MM.1S (cell line): ENCODE results near the gene CNKSR3.

Experiments used
- DNase-seq: peaks from one replicate; pipeline ENCODE4 v3.0.0-alpha.2; 2015
- H2AFZ ChIP-seq: fragments of 300-600 bp; sonication (generic); 2 replicates; pipeline ENCODE4 v1.6.0; 2016; ENCODE audit warnings: antibody characterized with exemption, low read length
- H3F3A ChIP-seq: fragments of 300-600 bp; sonication (generic); 2 replicates; pipeline ENCODE4 v1.6.1; 2016; ENCODE audit warnings: mild to moderate bottlenecking, antibody characterized with exemption, low read length, moderate library complexity, mixed read lengths; ENCODE audit not compliant: insufficient read depth
- H3K27ac ChIP-seq: fragments of 300-600 bp; sonication (generic); 2 replicates; pipeline ENCODE4 v1.5.1; 2016; ENCODE audit warnings: mild to moderate bottlenecking, low read length
- H3K27me3 ChIP-seq: fragments of 300-600 bp; sonication (generic); replicated peaks from 2 replicates; pipeline ENCODE4 v1.6.0; 2016; ENCODE audit warnings: low read length; ENCODE audit not compliant: insufficient read depth
- H3K36me3 ChIP-seq: fragments of 300-600 bp; sonication (generic); replicated peaks from 2 replicates; pipeline ENCODE4 v1.6.1; 2016; ENCODE audit warnings: mild to moderate bottlenecking, low read length, mixed read lengths; ENCODE audit not compliant: insufficient read depth
- H3K4me1 ChIP-seq: fragments of 300-600 bp; sonication (generic); 2 replicates; pipeline ENCODE4 v1.6.1; 2016; ENCODE audit warnings: low read length, mixed read lengths
- H3K4me2 ChIP-seq: fragments of 300-600 bp; sonication (generic); 2 replicates; pipeline ENCODE4 v1.6.0; 2016; ENCODE audit warnings: low read depth, low read length
- H3K4me3 ChIP-seq: fragments of 300-600 bp; sonication (generic); 2 replicates; pipeline ENCODE4 v1.5.1; 2016; ENCODE audit warnings: low read length, mixed read lengths
- H3K79me2 ChIP-seq: fragments of 300-600 bp; sonication (generic); 2 replicates; pipeline ENCODE4 v1.6.1; 2016; ENCODE audit warnings: mixed run types, low read length, mixed read lengths
- H3K9ac ChIP-seq: fragments of 300-600 bp; sonication (generic); 2 replicates; pipeline ENCODE4 v1.6.1; 2016; ENCODE audit warnings: low read length, mixed read lengths
- H3K9me2 ChIP-seq: fragments of 300-600 bp; sonication (generic); replicated peaks from 2 replicates; pipeline ENCODE4 v1.6.1; 2016; ENCODE audit warnings: mild to moderate bottlenecking, low read length, mixed read lengths; ENCODE audit not compliant: insufficient read depth
- H3K9me3 ChIP-seq: fragments of 300-600 bp; sonication (generic); replicated peaks from 2 replicates; pipeline ENCODE4 v1.6.1; 2016; ENCODE audit warnings: mild to moderate bottlenecking, low read length, mixed read lengths; ENCODE audit not compliant: insufficient read depth
- H4K20me1 ChIP-seq: fragments of 300-600 bp; sonication (generic); 2 replicates; pipeline ENCODE4 v1.6.1; 2016; ENCODE audit warnings: mild to moderate bottlenecking, low read length, moderate library complexity, mixed read lengths; ENCODE audit not compliant: insufficient read depth
- EZH2 ChIP-seq: fragments of 300-600 bp; sonication (generic); optimal IDR thresholded peaks from 2 replicates; pipeline ENCODE3; 2017; ENCODE audit warnings: low read depth, mild to moderate bottlenecking, antibody characterized with exemption, low read length, mixed read lengths
- EZH2phosphoT487 ChIP-seq: fragments of 300-600 bp; sonication (generic); IDR thresholded peaks from 2 replicates; pipeline ENCODE4 v1.6.1; 2018; ENCODE audit warnings: antibody characterized with exemption, low read length
- TF ChIP-seq, protein P1 (sequence below): fragments of 300-600 bp; sonication (generic); IDR thresholded peaks from 2 replicates; pipeline ENCODE4 v1.5.1; 2016; ENCODE audit warnings: antibody characterized with exemption, low read length, mixed read lengths

Gene CNKSR3

DNA sequence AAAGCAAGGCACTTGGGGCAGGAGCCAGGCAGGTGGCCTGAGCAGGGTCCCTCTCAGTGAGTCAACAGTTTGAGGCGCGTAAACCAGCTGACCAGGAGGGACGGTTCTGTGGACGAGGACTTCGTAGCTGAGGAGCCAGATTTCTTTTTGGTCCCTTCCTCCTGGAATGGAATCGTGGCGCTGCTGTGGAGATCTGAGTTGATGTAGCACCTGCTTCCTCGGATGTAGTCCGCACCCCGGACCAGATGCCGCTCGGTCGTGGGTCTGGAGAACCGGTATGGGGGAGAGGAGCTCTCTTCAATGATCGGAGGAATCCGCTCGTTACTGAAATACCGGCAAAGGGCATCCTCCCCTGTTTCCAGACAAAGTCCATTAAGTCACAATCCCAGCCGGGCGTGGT lies 104.2 kb downstream of the CNKSR3 start:
- Histone ChIP-seq H3K9me2 (no peaks in the 10 kb centered on the region), H3K4me1 (no peaks in the 10 kb centered on the region), H3K36me3 (no peaks in the 10 kb centered on the region), H3K4me3 (no peak overlapping the region), H3K27me3 (no peaks in the 10 kb centered on the region), H3K27ac (no peak overlapping the region), H3K79me2 (no peaks in the 10 kb centered on the region), H3K9ac (no peak overlapping the region), H3F3A (no peaks in the 10 kb centered on the region), H4K20me1 (no peaks in the 10 kb centered on the region), H2AFZ (no peak overlapping the region), H3K9me3 (no peaks in the 10 kb centered on the region), H3K4me2 (no peak overlapping the region)
- DNase-seq = no peak
- TF ChIP-seq EZH2 = no peak
- TF ChIP-seq EZH2phosphoT487 = no peak
- TF ChIP-seq, protein P1, sequence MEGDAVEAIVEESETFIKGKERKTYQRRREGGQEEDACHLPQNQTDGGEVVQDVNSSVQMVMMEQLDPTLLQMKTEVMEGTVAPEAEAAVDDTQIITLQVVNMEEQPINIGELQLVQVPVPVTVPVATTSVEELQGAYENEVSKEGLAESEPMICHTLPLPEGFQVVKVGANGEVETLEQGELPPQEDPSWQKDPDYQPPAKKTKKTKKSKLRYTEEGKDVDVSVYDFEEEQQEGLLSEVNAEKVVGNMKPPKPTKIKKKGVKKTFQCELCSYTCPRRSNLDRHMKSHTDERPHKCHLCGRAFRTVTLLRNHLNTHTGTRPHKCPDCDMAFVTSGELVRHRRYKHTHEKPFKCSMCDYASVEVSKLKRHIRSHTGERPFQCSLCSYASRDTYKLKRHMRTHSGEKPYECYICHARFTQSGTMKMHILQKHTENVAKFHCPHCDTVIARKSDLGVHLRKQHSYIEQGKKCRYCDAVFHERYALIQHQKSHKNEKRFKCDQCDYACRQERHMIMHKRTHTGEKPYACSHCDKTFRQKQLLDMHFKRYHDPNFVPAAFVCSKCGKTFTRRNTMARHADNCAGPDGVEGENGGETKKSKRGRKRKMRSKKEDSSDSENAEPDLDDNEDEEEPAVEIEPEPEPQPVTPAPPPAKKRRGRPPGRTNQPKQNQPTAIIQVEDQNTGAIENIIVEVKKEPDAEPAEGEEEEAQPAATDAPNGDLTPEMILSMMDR = no peak

DNA sequence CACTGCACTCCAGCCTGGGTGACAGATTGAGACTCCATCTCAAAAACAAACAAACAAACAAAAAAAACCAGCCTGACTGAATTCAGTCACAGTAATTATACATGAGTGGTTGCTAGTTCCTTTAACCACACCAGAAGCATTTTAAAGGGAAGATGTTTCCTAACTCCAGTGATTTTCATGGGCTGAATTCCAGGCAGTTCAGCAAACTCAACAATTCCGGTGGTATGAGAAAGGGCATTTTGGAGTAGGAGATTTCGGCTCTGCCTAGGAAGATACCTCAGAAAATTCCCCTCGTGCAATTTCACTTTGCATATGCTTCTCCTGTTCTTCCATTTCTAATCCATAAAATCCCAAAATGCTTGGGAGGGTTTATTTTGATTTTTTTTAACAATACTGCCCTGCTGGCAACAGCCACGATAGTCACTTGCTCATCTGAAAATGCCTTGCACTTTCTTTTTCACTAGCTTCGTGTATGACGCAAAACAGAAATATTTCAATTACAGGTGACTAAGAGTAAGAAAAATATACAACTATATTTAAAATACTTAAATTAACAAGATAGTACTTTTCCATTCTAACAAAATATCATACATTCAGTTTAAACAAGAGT lies 105.6 kb downstream of the CNKSR3 start:
- Histone ChIP-seq H3K27ac (no peak overlapping the region), H3K27me3 (no peaks in the 10 kb centered on the region), H3F3A (no peaks in the 10 kb centered on the region), H3K9ac (no peak overlapping the region), H3K9me3 (no peaks in the 10 kb centered on the region), H4K20me1 (no peaks in the 10 kb centered on the region), H3K4me1 (no peaks in the 10 kb centered on the region), H3K4me3 (no peak overlapping the region), H3K36me3 (no peaks in the 10 kb centered on the region), H3K9me2 (no peaks in the 10 kb centered on the region), H3K79me2 (no peaks in the 10 kb centered on the region), H2AFZ (no peak overlapping the region), H3K4me2 (no peak overlapping the region)
- no peak for DNase-seq
- TF ChIP-seq EZH2 (no peak), EZH2phosphoT487 (no peak)
- TF ChIP-seq, protein P1 = no peak

DNA sequence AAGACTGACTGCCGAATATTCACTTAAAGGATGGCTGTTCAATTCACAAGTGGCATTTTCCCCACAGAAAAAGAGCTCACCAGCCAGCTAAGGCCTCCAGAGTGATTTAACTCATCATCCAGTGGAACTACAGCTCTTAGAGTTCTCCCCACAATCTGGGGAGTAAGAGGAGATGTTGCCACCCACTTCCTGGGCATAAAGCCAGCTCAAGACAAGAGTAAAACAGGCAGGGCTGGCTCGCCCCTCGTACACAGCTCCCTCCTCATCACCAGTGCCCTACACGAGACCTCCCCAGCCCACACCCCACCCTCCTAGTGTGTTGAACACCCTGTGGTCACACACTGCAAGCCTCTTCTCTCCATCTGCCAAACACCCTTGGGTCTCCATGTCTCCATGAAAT lies 106.7 kb downstream of the CNKSR3 start:
- no peak for DNase-seq
- no peaks in the 10 kb centered on the region for H3K36me3 ChIP-seq
- no peak for TF ChIP-seq EZH2
- TF ChIP-seq, protein P1 = no peak
- no peak for TF ChIP-seq EZH2phosphoT487

More for the DNA sequence above, 106.7 kb downstream of the CNKSR3 start:
- no peak overlapping the region for H2AFZ ChIP-seq
- no peaks in the 10 kb centered on the region for H3F3A ChIP-seq
- H3K79me2 ChIP-seq = no peaks in the 10 kb centered on the region
- no peaks in the 10 kb centered on the region for H3K4me1 ChIP-seq
- H3K27me3 ChIP-seq = no peaks in the 10 kb centered on the region
- H4K20me1 ChIP-seq = no peaks in the 10 kb centered on the region
- no peak overlapping the region for H3K4me2 ChIP-seq
- H3K4me3 ChIP-seq = no peak overlapping the region
- H3K9me2 ChIP-seq = no peaks in the 10 kb centered on the region
- no peaks in the 10 kb centered on the region for H3K9me3 ChIP-seq
- H3K9ac ChIP-seq = no peak overlapping the region
- H3K27ac ChIP-seq = no peak overlapping the region
